NCI-H2081 treated with DMSO at 0.1 percent for 48 hours (cell line): ENCODE measurements around the gene EMILIN1.

ENCODE experiments used
- DNase-seq: peaks from one replicate; lab custom pipeline; 2025; lab: John Stamatoyannopoulos, UW

EMILIN1 gene

DNA sequence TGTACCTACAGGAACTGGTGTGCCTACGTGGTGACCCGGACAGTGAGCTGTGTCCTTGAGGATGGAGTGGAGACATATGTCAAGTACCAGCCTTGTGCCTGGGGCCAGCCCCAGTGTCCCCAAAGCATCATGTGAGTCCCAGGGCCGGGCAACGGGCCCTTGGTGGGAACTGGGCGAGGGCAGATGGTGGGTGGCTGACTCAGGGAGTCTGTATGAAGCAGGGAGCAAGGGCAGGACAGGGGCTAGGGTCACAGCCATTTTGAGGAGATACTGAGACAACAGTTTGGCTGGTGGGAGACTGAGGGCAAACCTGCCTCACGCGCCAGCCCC lies 1.7 kb downstream of the EMILIN1 start:
- DNase-seq: no peak

DNA sequence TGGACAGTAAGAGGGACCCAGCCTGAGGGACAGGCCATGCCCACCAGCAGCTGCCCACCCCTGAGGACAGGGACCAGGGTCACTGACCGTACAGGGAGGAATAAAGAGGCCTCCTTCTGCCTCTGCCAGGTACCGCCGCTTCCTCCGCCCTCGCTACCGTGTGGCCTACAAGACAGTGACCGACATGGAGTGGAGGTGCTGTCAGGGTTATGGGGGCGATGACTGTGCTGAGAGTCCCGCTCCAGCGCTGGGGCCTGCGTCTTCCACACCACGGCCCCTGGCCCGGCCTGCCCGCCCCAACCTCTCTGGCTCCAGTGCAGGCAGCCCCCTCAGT lies 2.2 kb downstream of the EMILIN1 start:
- DNase-seq: no peak

DNA sequence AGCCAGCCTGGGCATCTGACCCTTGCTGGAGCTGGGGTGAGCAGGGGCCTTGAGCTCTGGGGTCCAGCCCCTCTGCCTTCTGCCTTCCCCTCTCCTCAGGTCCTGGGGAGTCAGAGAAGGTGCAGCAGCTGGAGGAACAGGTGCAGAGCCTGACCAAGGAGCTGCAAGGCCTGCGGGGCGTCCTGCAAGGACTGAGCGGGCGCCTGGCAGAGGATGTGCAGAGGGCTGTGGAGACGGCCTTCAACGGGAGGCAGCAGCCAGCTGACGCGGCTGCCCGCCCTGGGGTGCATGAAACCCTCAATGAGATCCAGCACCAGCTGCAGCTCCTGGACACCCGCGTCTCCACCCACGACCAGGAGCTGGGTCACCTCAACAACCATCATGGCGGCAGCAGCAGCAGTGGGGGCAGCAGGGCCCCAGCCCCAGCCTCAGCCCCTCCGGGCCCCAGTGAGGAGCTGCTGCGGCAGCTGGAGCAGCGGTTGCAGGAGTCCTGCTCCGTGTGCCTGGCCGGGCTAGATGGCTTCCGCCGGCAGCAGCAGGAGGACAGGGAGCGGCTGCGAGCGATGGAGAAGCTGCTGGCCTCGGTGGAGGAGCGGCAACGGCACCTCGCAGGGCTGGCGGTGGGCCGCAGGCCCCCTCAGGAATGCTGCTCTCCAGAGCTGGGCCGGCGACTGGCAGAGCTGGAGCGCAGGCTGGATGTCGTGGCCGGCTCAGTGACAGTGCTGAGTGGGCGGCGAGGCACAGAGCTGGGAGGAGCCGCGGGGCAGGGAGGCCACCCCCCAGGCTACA lies 3.8 kb downstream of the EMILIN1 start:
- no peak for DNase-seq

DNA sequence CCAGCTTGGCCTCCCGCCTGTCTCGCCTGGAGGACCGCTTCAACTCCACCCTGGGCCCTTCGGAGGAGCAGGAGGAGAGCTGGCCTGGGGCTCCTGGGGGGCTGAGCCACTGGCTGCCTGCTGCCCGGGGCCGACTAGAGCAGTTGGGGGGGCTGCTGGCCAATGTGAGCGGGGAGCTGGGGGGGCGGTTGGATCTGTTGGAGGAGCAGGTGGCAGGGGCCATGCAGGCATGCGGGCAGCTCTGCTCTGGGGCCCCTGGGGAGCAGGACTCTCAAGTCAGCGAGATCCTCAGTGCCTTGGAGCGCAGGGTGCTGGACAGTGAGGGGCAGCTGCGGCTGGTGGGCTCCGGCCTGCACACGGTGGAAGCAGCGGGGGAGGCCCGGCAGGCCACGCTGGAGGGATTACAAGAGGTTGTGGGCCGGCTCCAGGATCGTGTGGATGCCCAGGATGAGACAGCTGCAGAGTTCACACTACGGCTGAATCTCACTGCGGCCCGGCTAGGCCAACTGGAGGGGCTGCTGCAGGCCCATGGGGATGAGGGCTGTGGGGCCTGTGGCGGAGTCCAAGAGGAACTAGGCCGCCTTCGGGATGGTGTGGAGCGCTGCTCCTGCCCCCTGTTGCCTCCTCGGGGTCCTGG lies 4.5 kb downstream of the EMILIN1 start:
- no peak for DNase-seq

DNA sequence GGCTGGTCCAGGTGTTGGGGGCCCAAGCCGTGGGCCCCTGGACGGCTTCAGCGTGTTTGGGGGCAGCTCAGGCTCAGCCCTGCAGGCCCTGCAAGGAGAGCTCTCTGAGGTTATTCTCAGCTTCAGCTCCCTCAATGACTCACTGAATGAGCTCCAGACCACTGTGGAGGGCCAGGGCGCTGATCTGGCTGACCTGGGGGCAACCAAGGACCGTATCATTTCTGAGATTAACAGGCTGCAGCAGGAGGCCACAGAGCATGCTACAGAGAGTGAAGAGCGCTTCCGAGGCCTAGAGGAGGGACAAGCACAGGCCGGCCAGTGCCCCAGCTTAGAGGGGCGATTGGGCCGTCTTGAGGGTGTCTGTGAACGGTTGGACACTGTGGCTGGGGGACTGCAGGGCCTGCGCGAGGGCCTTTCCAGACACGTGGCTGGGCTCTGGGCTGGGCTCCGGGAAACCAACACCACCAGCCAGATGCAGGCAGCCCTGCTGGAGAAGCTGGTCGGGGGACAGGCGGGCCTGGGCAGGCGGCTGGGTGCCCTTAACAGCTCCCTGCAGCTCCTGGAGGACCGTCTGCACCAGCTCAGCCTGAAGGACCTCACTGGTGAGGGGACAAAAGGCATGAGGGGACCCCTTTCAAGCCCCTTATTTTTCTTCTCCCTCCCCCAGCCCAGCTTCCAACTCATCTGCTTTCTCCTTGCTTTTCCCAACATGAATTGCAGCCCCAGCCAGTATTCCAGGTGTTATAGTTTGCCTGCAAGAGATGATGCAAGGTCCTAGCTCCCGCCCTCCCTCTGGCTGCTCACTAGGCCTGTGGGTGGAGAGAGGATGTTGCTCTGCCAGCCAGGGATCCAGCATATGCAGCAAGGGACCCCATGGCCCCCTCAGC lies 5.2 kb downstream of the EMILIN1 start:
- no peak for DNase-seq

DNA sequence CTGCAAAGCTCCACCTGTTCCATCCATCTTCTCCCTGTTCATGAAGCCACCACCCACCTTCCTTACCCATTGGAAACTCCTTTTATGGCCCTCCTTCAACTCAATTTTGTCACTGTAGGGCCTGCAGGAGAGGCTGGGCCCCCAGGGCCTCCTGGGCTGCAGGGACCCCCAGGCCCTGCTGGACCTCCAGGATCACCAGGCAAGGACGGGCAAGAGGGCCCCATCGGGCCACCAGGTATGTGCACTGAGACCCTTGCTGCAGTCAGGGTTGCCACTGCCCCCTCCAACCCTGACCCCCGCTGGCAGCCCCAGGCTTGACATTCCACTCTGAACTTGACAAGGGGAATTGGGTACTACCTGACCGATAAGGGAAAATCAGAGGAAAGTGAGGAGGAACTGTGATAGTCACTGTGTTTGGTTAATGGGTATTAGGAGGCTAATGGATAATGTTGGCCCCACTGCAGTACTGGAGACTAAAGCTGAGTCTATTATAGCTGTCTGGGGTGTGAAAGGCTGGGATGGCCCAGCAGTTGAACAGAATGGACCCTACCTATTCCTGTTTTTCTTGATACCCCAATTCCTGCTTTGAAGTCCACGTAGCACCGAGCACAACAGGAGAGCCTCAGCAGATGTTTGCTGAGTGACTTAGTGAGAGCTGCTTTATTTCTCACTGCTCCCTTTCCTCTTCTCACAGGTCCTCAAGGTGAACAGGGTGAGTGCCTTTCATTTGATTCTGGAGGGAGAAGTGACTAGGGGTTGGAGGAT lies 6.1 kb downstream of the EMILIN1 start:
- no peak for DNase-seq

DNA sequence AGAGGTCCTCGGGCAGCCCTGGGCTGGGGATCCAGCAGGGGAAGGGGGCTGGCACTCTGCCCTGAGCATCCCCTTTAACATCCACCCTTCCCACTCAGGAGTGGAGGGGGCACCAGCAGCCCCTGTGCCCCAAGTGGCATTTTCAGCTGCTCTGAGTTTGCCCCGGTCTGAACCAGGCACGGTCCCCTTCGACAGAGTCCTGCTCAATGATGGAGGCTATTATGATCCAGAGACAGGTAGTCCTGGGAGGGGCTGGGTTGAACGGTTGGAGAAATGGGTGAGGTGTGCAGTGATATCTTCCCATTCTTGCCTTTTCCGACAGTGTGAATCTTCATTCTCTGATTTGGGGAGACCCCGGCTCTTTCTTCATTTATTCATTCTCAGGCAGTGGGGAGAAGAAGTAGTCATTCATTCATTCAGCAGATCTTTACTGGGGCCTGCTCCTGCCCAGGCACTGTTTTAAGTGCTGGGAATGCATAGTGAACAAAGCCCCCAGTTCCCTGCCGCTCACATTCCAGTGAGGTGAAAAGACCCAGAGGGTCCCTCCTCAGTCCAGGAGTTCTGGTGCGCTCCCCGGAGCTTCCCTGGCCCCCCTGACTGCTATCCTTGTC lies 6.8 kb downstream of the EMILIN1 start:
- DNase-seq: no peak

DNA sequence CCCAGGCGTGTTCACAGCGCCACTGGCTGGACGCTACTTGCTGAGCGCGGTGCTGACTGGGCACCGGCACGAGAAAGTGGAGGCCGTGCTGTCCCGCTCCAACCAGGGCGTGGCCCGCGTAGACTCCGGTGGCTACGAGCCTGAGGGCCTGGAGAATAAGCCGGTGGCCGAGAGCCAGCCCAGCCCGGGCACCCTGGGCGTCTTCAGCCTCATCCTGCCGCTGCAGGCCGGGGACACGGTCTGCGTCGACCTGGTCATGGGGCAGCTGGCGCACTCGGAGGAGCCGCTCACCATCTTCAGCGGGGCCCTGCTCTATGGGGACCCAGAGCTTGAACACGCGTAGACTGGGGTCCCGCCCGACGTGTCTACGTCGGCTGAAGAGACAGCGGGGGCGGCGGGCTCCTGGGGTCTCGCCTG lies 7.3 kb downstream of the EMILIN1 start:
- no peak for DNase-seq

DNA sequence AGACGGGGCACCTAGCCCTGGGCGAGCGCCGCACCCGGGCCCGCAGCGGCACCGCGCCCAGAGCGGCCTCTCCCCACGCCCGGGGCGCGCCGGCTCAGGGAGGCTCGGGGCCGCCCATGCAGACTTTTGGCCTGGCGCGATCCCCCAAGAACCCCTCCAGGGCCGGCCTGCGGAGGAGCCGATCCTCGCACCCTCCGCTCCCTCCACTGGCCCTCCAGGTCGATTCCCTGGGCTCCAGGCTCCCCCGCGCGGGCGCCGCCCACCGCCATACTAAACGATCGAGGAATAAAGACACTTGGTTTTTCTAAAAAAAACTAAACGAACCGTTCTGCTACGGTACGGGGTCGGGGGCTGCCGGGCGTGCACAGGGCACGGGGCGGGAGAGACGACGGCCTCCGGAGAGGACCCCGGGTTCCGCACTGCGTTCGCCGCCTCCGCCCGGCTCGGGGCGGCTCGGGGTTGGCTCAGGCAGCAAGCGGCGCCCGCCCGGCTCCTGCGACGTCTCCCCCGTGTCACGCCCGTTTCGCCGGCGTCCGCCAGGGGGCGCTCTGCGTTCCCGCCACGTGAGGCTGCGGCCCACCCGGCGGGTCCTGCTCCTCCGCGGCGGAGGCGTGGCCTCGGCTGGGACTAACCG lies 7.8 kb downstream of the EMILIN1 start:
- peak; percentile 79 for DNase-seq

DNA sequence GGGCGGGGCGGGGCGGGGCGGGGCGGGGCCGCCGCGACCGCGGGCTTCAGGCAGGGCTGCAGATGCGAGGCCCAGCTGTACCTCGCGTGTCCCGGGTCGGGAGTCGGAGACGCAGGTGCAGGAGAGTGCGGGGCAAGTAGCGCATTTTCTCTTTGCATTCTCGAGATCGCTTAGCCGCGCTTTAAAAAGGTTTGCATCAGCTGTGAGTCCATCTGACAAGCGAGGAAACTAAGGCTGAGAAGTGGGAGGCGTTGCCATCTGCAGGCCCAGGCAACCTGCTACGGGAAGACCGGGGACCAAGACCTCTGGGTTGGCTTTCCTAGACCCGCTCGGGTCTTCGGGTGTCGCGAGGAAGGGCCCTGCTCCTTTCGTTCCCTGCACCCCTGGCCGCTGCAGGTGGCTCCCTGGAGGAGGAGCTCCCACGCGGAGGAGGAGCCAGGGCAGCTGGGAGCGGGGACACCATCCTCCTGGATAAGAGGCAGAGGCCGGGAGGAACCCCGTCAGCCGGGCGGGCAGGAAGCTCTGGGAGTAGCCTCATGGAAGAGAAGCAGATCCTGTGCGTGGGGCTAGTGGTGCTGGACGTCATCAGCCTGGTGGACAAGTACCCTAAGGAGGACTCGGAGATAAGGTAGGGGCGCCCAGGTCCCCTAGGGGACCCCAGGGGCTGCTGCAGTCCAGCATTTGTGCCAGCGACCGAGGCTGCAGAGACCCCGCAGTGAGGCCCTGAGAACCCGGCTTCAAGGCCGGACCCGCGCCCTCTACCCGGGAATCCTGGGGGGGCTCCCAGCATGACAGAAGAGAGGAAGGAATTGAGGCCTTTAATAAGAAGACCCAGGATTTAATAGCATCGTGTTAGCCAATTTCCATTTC lies 8.5 kb downstream of the EMILIN1 start, which contains the start of gene KHK:
KHK (plus strand) TSS at position 49 of the 870 bp plus-strand sequence; CDS start at position 537, 488 bp downstream.
- DNase-seq: no peak

DNA sequence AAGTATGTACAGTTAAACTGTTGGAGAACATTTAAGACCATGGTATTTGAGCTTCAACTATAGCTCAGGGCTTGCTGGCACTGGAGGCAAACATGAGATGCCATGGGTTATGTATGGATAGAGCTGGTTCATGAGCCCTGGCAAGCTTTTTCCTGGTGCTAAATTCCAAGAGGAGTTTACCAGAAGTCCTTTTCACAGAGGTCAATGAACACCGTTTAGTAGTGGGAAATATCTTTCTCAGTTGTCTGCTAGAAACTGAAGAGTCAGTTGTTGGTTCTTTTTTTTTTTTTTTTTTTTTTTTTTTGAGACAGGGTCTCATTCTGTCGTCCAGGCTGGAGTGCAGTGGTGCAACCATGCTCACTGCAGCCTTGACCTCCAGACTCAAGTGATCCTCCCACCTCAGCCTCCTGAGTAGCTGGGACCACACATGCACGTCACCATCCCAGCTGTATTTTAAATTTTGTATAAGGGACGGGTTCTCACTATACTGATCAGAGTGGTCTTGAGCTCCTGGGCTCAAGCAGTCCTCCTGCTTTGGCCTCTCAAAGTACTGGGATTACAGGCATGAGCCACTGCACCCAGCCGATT lies 9.5 kb downstream of the EMILIN1 start:
- no peak for DNase-seq

DNA sequence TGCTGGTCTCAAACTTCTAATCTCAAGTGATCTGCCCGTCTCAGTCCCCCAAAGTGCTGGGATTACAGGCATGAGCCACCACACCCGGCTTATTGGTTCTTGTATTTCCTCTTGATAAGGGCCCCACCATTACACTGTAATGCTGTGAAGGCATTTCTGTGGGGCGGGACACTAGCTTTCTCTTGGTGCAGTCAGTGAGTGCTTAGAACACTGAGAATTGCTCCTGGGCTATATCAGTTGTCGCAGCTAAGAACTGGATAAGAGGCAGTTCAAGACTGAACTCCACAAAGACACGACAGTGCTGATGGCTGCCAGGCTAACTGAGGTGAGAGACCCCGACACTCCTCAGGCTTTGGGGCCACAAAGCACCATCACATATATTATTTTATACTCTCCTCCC lies 10.2 kb downstream of the EMILIN1 start:
- no peak for DNase-seq

DNA sequence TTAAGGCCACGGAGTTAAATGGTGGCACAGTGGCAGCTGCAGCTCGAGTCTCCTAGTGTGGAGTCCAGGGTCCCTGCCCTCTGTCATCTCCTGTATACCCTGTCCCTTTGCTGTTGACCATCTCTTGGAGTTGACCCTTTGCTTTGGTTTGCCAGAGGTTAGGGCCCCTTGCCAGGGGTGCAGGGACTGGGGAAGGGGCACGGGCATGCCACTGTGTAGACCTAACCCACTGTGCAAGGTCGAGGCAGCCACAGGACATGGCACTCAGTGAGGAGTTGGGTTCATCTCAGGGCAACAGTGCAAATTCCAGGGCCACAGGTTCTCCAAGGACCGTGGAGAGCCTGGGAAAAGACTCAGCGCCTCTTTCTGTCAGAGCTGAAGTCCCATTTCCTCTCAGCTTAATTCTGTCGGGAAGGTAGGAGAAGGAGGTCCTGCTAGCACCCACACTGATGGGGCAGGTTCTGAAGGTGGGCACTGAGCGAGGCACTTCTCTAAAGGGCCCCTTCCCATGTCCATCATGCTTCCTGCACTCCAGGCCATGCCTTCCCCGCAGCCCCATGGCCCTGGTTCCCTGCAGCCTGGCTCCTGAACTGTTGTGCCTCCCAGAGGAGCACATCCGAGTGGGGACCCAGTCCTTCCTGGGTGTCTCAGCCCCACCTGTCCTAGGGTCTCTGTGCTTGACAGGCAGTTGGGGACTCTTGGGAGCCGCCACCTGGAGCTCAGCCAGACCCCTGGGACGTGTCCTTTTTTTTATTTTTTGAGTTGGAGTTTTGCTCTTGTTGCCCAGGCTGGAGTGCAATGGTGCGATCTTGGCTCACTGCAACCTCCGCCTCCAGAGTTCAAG lies 10.9 kb downstream of the EMILIN1 start:
- no peak for DNase-seq

DNA sequence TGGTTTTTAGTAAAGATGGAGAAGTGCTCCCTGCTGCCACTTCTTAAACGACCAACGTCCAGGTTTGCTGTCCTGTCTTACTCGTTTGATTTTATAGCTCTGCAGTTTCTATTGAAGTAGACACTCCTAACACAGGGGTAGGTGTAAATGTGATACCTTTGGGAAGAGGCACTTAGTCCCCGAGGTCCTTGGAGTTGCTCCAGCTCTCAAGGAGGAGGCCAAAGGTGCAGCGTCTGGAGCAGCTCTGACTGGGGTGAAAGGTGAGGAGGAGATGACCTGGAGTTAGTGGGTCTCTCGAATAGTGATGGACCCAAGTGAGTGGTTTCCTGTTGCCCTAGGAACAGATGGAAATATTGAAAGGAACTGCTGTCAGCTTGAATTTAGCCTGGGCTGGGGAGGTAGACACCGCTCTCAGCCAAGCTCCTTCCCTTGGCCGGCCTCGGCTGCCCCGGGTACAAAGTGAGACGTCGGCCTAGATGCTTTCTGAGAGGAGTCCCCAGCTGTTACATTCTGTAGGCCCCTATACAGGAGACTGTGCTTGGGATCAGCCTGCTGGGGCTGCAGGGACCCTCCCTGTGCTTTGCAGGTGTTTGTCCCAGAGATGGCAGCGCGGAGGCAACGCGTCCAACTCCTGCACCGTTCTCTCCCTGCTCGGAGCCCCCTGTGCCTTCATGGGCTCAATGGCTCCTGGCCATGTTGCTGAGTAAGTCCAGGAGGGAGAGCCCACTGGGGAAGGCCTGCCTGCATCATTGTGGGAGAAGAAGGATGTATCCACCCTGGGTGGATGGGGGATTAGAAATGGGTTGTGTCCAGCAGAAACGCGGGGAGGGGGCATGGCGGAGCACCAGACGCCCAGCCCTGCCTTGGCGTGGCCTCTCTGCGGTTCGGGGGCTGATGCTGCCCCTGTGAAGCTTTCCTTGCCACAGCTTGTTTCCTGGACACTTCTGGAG lies 13.6 kb downstream of the EMILIN1 start:
- DNase-seq: no peak

DNA sequence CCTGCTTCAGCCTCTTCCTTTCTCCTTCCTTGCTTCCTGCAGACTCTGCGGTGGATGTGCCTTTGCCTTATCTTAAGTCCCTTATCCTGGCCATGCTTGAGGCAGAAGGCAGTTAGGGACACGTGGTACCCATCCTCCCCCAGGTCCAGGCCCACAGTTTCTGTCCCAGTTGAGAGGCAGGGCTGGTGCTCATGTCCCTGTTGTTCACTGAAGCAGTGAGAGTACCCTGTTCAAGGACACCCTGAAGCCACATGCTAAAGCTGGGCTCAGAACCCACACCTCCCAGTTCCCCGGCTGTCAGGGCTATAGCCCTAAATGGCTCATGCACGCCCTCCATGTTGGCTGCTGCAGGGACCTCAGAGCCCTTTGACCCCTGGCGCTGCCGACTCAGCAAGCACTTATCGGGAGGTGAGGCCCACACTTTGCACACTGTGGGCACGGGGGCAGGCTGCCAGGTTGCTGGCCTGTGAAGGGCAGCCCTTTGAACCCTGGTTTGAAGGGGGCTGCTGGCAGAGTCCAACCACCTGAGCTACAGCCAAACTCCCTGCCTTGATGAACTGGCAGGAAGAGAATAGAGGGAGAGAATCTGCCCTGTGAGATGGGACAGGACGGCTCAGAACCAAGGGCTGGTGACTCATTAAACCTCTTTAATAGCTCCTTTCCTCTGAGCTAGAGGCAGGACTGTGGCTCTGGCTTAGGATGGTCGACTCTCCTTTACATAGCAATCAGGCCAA lies 14.4 kb downstream of the EMILIN1 start:
- DNase-seq: no peak

DNA sequence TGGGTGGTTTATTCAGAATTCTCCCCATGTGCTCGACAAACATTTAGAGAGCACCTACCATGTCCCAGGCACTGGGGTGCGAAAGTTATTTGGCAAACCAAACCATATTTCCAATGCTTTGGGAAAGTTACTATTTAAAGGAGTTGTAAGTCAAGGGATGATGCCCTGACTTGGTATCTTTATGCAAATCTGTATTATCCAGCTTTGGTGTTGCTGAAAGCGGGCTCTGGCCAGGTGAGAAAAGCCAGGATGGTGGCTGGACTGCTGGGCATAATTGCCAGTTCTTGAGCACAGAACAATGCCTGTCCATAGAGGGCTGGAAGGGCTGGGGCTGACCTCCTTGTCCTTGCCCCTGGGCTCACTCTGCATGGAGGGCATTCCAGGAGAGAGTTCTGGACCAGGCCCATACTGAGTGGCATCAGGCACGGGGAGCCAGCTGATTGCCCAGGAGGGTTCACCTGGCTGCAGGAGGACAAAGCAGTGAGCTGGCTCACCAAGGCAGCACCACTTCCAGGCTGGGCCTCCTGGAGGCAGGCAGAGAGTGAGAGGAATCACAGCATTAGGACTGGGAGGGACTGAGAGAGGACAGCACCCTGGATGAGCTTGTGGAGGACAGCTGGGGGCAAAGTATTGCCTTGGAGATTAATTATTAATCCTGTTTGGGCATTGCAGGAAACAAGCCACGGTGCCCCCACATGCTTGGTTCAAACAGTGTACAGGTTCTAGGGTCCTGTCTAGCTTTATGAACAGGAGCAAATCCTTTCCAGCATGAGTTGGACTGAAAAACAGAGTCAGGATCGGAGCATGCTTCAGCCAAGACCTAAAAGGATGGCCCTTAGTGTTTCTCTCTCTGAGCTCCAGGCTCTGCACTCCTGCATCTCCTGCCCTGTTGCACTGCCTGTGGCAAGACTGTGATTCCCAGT lies 15.3 kb downstream of the EMILIN1 start:
- DNase-seq: no peak
